SU-DHL-6 (cell line): ENCODE measurements around the gene HLTF.

Experiments used
- H2AFZ ChIP-seq: fragments of 200-600 bp; sonication (generic); 2 replicates; pipeline ENCODE4 v1.6.1; 2014; ENCODE audit warnings: low read depth, mild to moderate bottlenecking, moderate library complexity, mixed read lengths, antibody characterized with exemption, low read length; ENCODE audit not compliant: severe bottlenecking
- H3F3A ChIP-seq: fragments of 200-600 bp; shearing (Covaris generic); 2 replicates; pipeline ENCODE4 v1.6.0; 2016; ENCODE audit warnings: antibody characterized with exemption, mild to moderate bottlenecking; ENCODE audit not compliant: insufficient read depth
- H3K27ac ChIP-seq: fragments of 200-600 bp; sonication (generic); 2 replicates; pipeline ENCODE4 v1.5.1; 2016; ENCODE audit warnings: low read depth, mild to moderate bottlenecking, low read length, moderate library complexity, mixed read lengths
- H3K27me3 ChIP-seq: fragments of 200-600 bp; sonication (generic), shearing (Covaris generic); 2 replicates; pipeline ENCODE4 v1.6.0; 2014; ENCODE audit warnings: mild to moderate bottlenecking, low read length
- H3K36me3 ChIP-seq: fragments of 200-600 bp; sonication (generic); 2 replicates; pipeline ENCODE4 v1.6.1; 2014; ENCODE audit warnings: mild to moderate bottlenecking, low read length, mixed read lengths
- H3K4me2 ChIP-seq: fragments of 300-600, 200-600 bp; shearing (Covaris generic), sonication (generic); 2 replicates; pipeline ENCODE4 v1.6.0; 2014; ENCODE audit warnings: low read length, low read depth, mild to moderate bottlenecking; ENCODE audit not compliant: poor library complexity, severe bottlenecking
- H3K4me3 ChIP-seq: fragments of 200-600 bp; sonication (generic); 2 replicates; pipeline ENCODE4 v1.5.1; 2014; ENCODE audit warnings: antibody characterized with exemption, low read length, mild to moderate bottlenecking, mixed read lengths; ENCODE audit not compliant: insufficient read depth, poor library complexity, severe bottlenecking
- H3K79me2 ChIP-seq: fragments of 200-600 bp; sonication (generic); 2 replicates; pipeline ENCODE4 v1.6.1; 2014; ENCODE audit warnings: mild to moderate bottlenecking, low read length, moderate library complexity; ENCODE audit not compliant: insufficient read depth
- H3K9ac ChIP-seq: fragments of 200-600 bp; sonication (generic); 2 replicates; pipeline ENCODE4 v1.7.0; 2014; ENCODE audit warnings: mild to moderate bottlenecking, low read length
- H3K9me2 ChIP-seq: fragments of 200-600 bp; sonication (generic); replicated peaks from 2 replicates; pipeline ENCODE4 v1.6.1; 2014; ENCODE audit warnings: low read length; ENCODE audit not compliant: insufficient read depth
- H3K9me3 ChIP-seq: fragments of 200-600 bp; sonication (generic); 2 replicates; pipeline ENCODE4 v1.6.1; 2014; ENCODE audit warnings: low read length, mixed read lengths; ENCODE audit not compliant: insufficient read depth
- H4K20me1 ChIP-seq: fragments of 200-600 bp; sonication (generic); 2 replicates; pipeline ENCODE4 v1.6.1; 2014; ENCODE audit warnings: low read depth, mild to moderate bottlenecking, antibody characterized with exemption, low read length, moderate library complexity, mixed read lengths
- EZH2phosphoT487 ChIP-seq: fragments of 200-600 bp; sonication (generic), shearing (Covaris generic); conservative IDR thresholded peaks from 2 replicates; pipeline ENCODE4 v1.6.1; 2018; ENCODE audit warnings: mild to moderate bottlenecking, antibody characterized with exemption, low read length, moderate library complexity, mixed read lengths
- TF ChIP-seq, protein P1 (sequence below): fragments of 200-600 bp; sonication (generic); IDR thresholded peaks from one replicate; pipeline ENCODE4 v1.5.1; 2017; ENCODE audit warnings: antibody characterized with exemption, mild to moderate bottlenecking, low read length, moderate library complexity; ENCODE audit not compliant: insufficient read depth, poor library complexity, severe bottlenecking

Gene HLTF

GRCh38 chr3:149129326-149130205 lies 43.2 kb upstream of the HLTF start, which contains the start of gene HPS3:
TSS of gene HPS3 (plus strand) at chr3:149129638. CDS start at chr3:149129724, 86 bp downstream.
- H3K27ac ChIP-seq: peak within 1 kb of the TSS; percentile 66
- H3K27me3 ChIP-seq: no peaks in the 10 kb centered on the region
- TF ChIP-seq, protein P1, sequence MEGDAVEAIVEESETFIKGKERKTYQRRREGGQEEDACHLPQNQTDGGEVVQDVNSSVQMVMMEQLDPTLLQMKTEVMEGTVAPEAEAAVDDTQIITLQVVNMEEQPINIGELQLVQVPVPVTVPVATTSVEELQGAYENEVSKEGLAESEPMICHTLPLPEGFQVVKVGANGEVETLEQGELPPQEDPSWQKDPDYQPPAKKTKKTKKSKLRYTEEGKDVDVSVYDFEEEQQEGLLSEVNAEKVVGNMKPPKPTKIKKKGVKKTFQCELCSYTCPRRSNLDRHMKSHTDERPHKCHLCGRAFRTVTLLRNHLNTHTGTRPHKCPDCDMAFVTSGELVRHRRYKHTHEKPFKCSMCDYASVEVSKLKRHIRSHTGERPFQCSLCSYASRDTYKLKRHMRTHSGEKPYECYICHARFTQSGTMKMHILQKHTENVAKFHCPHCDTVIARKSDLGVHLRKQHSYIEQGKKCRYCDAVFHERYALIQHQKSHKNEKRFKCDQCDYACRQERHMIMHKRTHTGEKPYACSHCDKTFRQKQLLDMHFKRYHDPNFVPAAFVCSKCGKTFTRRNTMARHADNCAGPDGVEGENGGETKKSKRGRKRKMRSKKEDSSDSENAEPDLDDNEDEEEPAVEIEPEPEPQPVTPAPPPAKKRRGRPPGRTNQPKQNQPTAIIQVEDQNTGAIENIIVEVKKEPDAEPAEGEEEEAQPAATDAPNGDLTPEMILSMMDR: no peak
- no peak for TF ChIP-seq EZH2phosphoT487
- H3K9ac ChIP-seq: peak within 1 kb of the TSS; percentile 84
- H3K9me2 ChIP-seq: no peaks in the 10 kb centered on the region
- no peaks in the 10 kb centered on the region for H3K9me3 ChIP-seq
- peak within 1 kb of the TSS; percentile 99 for H2AFZ ChIP-seq
- peak within 1 kb of the TSS; percentile 96 for H3K4me2 ChIP-seq
- no peaks in the 10 kb centered on the region for H4K20me1 ChIP-seq
- 0 out of 2 replicates have a peak, but pooled peaks cover 3% of the 10 kb centered on the region for H3F3A ChIP-seq
- peaks cover 8% of the 10 kb centered on the region; the same call in 1 of the 2 replicates for H3K36me3 ChIP-seq
- peaks cover 49% of the 10 kb centered on the region for H3K79me2 ChIP-seq
- H3K4me3 ChIP-seq: peak within 1 kb of the TSS; percentile 92

GRCh38 chr3:149128821-149129220 lies 42.5 kb upstream of the HLTF start:
- Histone ChIP-seq H3K9me3 (no peaks in the 10 kb centered on the region), H3K79me2 (peaks cover 42% of the 10 kb centered on the region), H3K27ac (0 out of 2 replicates have a peak overlapping the region, but pooled peaks have one; percentile 15), H3F3A (0 out of 2 replicates have a peak, but pooled peaks cover 3% of the 10 kb centered on the region), H3K9ac (peak overlapping the region; percentile 84), H3K27me3 (no peaks in the 10 kb centered on the region), H3K36me3 (0 out of 2 replicates have a peak, but pooled peaks cover 3% of the 10 kb centered on the region), H4K20me1 (no peaks in the 10 kb centered on the region), H3K9me2 (no peaks in the 10 kb centered on the region), H3K4me3 (peak overlapping the region; percentile 92), H3K4me2 (peak overlapping the region; percentile 96), H2AFZ (peak overlapping the region; percentile 99)
- TF ChIP-seq EZH2phosphoT487: no peak
- TF ChIP-seq, protein P1: no peak

GRCh38 chr3:149122721-149123578 lies 36.6 kb upstream of the HLTF start:
- H3K27ac ChIP-seq: no peak overlapping the region
- no peaks in the 10 kb centered on the region for H3F3A ChIP-seq
- H3K9me3 ChIP-seq: no peaks in the 10 kb centered on the region
- H4K20me1 ChIP-seq: no peaks in the 10 kb centered on the region
- no peak overlapping the region for H3K4me2 ChIP-seq
- H3K36me3 ChIP-seq: no peaks in the 10 kb centered on the region
- no peak overlapping the region for H3K9ac ChIP-seq
- no peak overlapping the region for H2AFZ ChIP-seq
- no peaks in the 10 kb centered on the region for H3K9me2 ChIP-seq
- H3K79me2 ChIP-seq: no peaks in the 10 kb centered on the region
- H3K27me3 ChIP-seq: no peaks in the 10 kb centered on the region
- TF ChIP-seq, protein P1: no peak
- H3K4me3 ChIP-seq: no peak overlapping the region
